B cell (primary cell): ENCODE data around the gene EIPR1. TPM values are rescaled to one million over a fixed set of nuclear protein-coding genes. Genes with fewer than 3 reads are reported as not detected.

Source experiments
- ATAC-seq: fragments of 200-7000 bp; cut with Tn5 transposase; one replicate; pipeline ENCODE4 v1.10.0; 2021; ENCODE audit warnings: low read depth, mild to moderate bottlenecking, moderate number of reproducible peaks, moderate library complexity
- CTCF ChIA-PET: fragments of 350-600 bp; sonication (Branson Sonifier 250); formaldehyde crosslinking; loops from one replicate; lab custom pipeline; 2021; ENCODE audit warnings: antibody characterized with exemption, inconsistent platforms; lab: Charles Lee
- POLR2A ChIA-PET: fragments of 350-600 bp; sonication (Branson Sonifier 250); formaldehyde crosslinking; loops from one replicate; lab custom pipeline; 2021; ENCODE audit warnings: antibody characterized with exemption; lab: Charles Lee
- DNase-seq: peaks from one replicate; pipeline ENCODE4 v3.0.0; 2013
- H2AFZ ChIP-seq: 2 replicates; pipeline ENCODE4 v1.6.1; 2012; ENCODE audit warnings: mild to moderate bottlenecking, low read depth, low read length; ENCODE audit not compliant: insufficient read depth, poor library complexity, severe bottlenecking
- H3K27ac ChIP-seq, 2 donors: 1 replicate in 1 of 2; 2 replicates in 1 of 2; pipeline ENCODE4 v1.5.1; 2012 to 2013; ENCODE audit warnings: low read length in 2 of 2, mild to moderate bottlenecking in 2 of 2, moderate library complexity in 1 of 2
- H3K27me3 ChIP-seq, 4 experiments: fragments of 200-600 bp in 1 of 4; sonication (generic) in 1 of 4; replicated peaks in 1 of 4; 1 replicate in 2 of 4; 2 replicates in 2 of 4; pipeline versions ENCODE4 v1.6.1 to v1.7.0; 2013 to 2016; ENCODE audit warnings: low read length in 3 of 4, mild to moderate bottlenecking in 2 of 4, mixed read lengths in 1 of 4, moderate library complexity in 1 of 4; ENCODE audit not compliant: insufficient read depth in 4 of 4, control insufficient read depth in 3 of 4; ENCODE audit errors: control extremely low read depth in 1 of 4
- H3K36me3 ChIP-seq, 2 experiments: replicated peaks in 1 of 2; 1 replicate in 1 of 2; 2 replicates in 1 of 2; pipeline versions ENCODE4 v1.6.1 to v1.7.1; 2013; ENCODE audit warnings: low read length in 1 of 2; ENCODE audit not compliant: insufficient read depth in 2 of 2, control insufficient read depth in 1 of 2; ENCODE audit errors: control extremely low read depth in 1 of 2, extremely low read depth in 1 of 2
- H3K4me1 ChIP-seq, 2 donors: fragments of 200-600 bp in 1 of 2; sonication (generic) in 1 of 2; 1 replicate in 1 of 2; 2 replicates in 1 of 2; pipeline versions ENCODE4 v1.5.1 to v1.6.1; 2013 to 2017; ENCODE audit warnings: low read length in 2 of 2; ENCODE audit not compliant: control insufficient read depth in 2 of 2, insufficient read depth in 2 of 2
- H3K4me2 ChIP-seq: replicated peaks from 2 replicates; pipeline ENCODE3; 2012; ENCODE audit warnings: mild to moderate bottlenecking, low read depth, low read length; ENCODE audit not compliant: poor library complexity, severe bottlenecking
- H3K4me3 ChIP-seq, 5 experiments: fragments of 200-600 bp in 1 of 5; sonication (generic) in 1 of 5; 1 replicate in 3 of 5; 2 replicates in 2 of 5; pipeline versions ENCODE4 v1.5.1 to v1.7.0; 2011 to 2016; ENCODE audit warnings: low read length in 4 of 5, mild to moderate bottlenecking in 4 of 5, low read depth in 2 of 5, control low read depth in 1 of 5, moderate library complexity in 1 of 5; ENCODE audit not compliant: insufficient read depth in 1 of 5; ENCODE audit errors: control extremely low read depth in 1 of 5, extremely low read depth in 1 of 5
- H3K79me2 ChIP-seq: fragments of 200-600 bp; sonication (generic); one replicate; pipeline ENCODE4 v1.6.0; 2016; ENCODE audit warnings: low read length; ENCODE audit not compliant: control insufficient read depth, insufficient read depth
- H3K9ac ChIP-seq: fragments of 200-600 bp; sonication (generic); 2 replicates; pipeline ENCODE4 v1.6.1; 2017; ENCODE audit warnings: mild to moderate bottlenecking, low read length, moderate library complexity
- H3K9me3 ChIP-seq, 3 donors: one replicate each; pipeline versions ENCODE4 v1.6.1 to v1.7.1; 2013; ENCODE audit warnings: low read length in 2 of 3; ENCODE audit not compliant: control insufficient read depth in 2 of 3, insufficient read depth in 1 of 3; ENCODE audit errors: control extremely low read depth in 1 of 3
- H4K20me1 ChIP-seq: 2 replicates; pipeline ENCODE4 v1.6.0; 2012; ENCODE audit warnings: mild to moderate bottlenecking, low read length; ENCODE audit not compliant: insufficient read depth, control insufficient read depth, poor library complexity, severe bottlenecking
- H3K27ac Mint-ChIP-seq: one replicate; pipeline ENCODE4 v1.8.0; 2021; ENCODE audit warnings: mixed read lengths
- H3K27me3 Mint-ChIP-seq: one replicate; pipeline ENCODE4 v1.8.0; 2021; ENCODE audit warnings: mixed read lengths
- H3K4me1 Mint-ChIP-seq: one replicate; pipeline ENCODE4 v1.8.0; 2021; ENCODE audit warnings: mixed read lengths
- H3K4me3 Mint-ChIP-seq: one replicate; pipeline ENCODE4 v1.8.0; 2021; ENCODE audit warnings: mixed read lengths
- H3K9me3 Mint-ChIP-seq: one replicate; pipeline ENCODE4 v1.8.0; 2022; ENCODE audit warnings: mixed read lengths; ENCODE audit not compliant: insufficient read depth
- CTCF ChIP-seq: fragments of 200-600 bp; IDR thresholded peaks from one replicate; pipeline ENCODE4 v1.8.0; 2022; ENCODE audit warnings: antibody characterized with exemption, mild to moderate bottlenecking
- EZH2 ChIP-seq: IDR thresholded peaks from 2 replicates; pipeline ENCODE4 v1.6.1; 2012; ENCODE audit warnings: borderline replicate concordance, low read depth, mild to moderate bottlenecking, moderate library complexity, low read length; ENCODE audit not compliant: insufficient read depth, poor library complexity, severe bottlenecking
- WGBS: methylation state at CpG from one replicate; pipeline ENCODE4 v1.1.5; 2013; ENCODE audit warnings: missing lambda C conversion rate; ENCODE audit not compliant: insufficient coverage; 5-methylcytosine and 5-hydroxymethylcytosine counted together
- intact Hi-C: fragments of 100-400 bp; cut with micrococcal nuclease; formaldehyde crosslinking; loops from one replicate; pipeline ENCODE4 v1.10.0; 2022
- polyA plus RNA-seq: library from polyadenylated mRNA; depleted of rRNA; stranded (reverse); fragments of >200 nt; gene quantifications from 2 replicates; pipeline ENCODE4 v1.2.3, GENCODE V29; 2012
- total RNA-seq, 2 donors: library from RNA; stranded (reverse); fragments of 120-200 nt in 1 of 2; gene quantifications; 1 replicate in 1 of 2; 2 replicates in 1 of 2; pipeline versions ENCODE4 v1.2.3 to v1.2.4, GENCODE V29; 2013 to 2022

EIPR1 gene
- total and polyA plus RNA-seq, 2 donors (not counting 1 experiment from before 2014, with no cell fraction given), result 31.8 to 37.0 TPM

- H3K79me2 ChIP-seq, result no peaks in the 10 kb centered on the region
- Mint-ChIP-seq H3K27ac (no peak overlapping the region), H3K4me1 (no peaks in the 10 kb centered on the region), H3K9me3 (no peaks in the 10 kb centered on the region), H3K4me3 (no peak overlapping the region), H3K27me3 (no peaks in the 10 kb centered on the region)
- no peaks in the 10 kb centered on the region for H3K9me3 ChIP-seq
- POLR2A ChIA-PET, result no interaction called here
- ATAC-seq, result no peak
- no peak overlapping the region for H2AFZ ChIP-seq
- WGBS, result 97% methylated on average over 13 of the region's 18 CpGs
- intact Hi-C loops, result loop anchor here (10.0 kb wide), 1 partner anchor 132 kb away; no protein-coding TSS in a partner anchor
- H3K4me3 ChIP-seq, result no peak overlapping the region
- peaks cover 0 to 12% of the 10 kb centered on the region in 2 experiments for H3K36me3 ChIP-seq
- CTCF ChIA-PET, result no interaction called here
- DNase-seq, result no peak
- no peaks in the 10 kb centered on the region for H3K4me1 ChIP-seq
- no peak overlapping the region for H3K9ac ChIP-seq
- H3K4me2 ChIP-seq, result no peak overlapping the region
- H3K27ac ChIP-seq, result no peak overlapping the region
- no peaks in the 10 kb centered on the region for H3K27me3 ChIP-seq
- TF ChIP-seq EZH2, result no peak
- TF ChIP-seq CTCF, result no peak
- H4K20me1 ChIP-seq, result no peaks in the 10 kb centered on the region
These were observed 205.2 kb downstream of the EIPR1 start for GRCh38 chr2:3172265-3172935.

GRCh38 chr2:3171564-3172264 lies 205.9 kb downstream of the EIPR1 start:
- no peak overlapping the region for H3K4me2 ChIP-seq
- H3K27ac ChIP-seq, result no peak overlapping the region
- H3K4me1 ChIP-seq, result no peaks in the 10 kb centered on the region
- no peaks in the 10 kb centered on the region for H3K79me2 ChIP-seq
- no peak for DNase-seq
- no peaks in the 10 kb centered on the region for H3K27me3 Mint-ChIP-seq
- ChIA-PET POLR2A (no interaction called here), CTCF (no interaction called here)
- H3K9me3 Mint-ChIP-seq, result no peaks in the 10 kb centered on the region
- no peak overlapping the region for H3K27ac Mint-ChIP-seq
- no peaks in the 10 kb centered on the region for H4K20me1 ChIP-seq
- WGBS, result 85% methylated on average over 16 of the region's 17 CpGs
- no peak overlapping the region for H3K4me3 ChIP-seq
- no peak overlapping the region for H3K4me3 Mint-ChIP-seq
- no peak overlapping the region for H2AFZ ChIP-seq
- intact Hi-C loops, result loop anchor here (10.0 kb wide), 1 partner anchor 133 kb away; no protein-coding TSS in a partner anchor
- peaks cover 0 to 12% of the 10 kb centered on the region in 2 experiments for H3K36me3 ChIP-seq
- H3K27me3 ChIP-seq, result no peaks in the 10 kb centered on the region
- H3K9me3 ChIP-seq, result no peaks in the 10 kb centered on the region
- no peak overlapping the region for H3K9ac ChIP-seq
- no peaks in the 10 kb centered on the region for H3K4me1 Mint-ChIP-seq
- TF ChIP-seq CTCF (no peak), EZH2 (no peak)
- no peak for ATAC-seq
